ENCODE measurements around the gene VPS8.

VPS8 gene

GRCh38 chr3:184771301-184772127 lies 40.5 kb upstream of the VPS8 start:
- Histone ChIP-seq H3K4me3 (ENCODE audit: low read depth, low read length) (no peak overlapping the region), H3K36me3 (ENCODE audit: control insufficient read depth in 2 of 2, insufficient read depth in 1 of 2, low read length in 2 of 2) (no peaks in the 10 kb centered on the region), H3K9me3 (ENCODE audit: control insufficient read depth, insufficient read depth, low read depth, low read length) (no peaks in the 10 kb centered on the region), H3K27ac (ENCODE audit: extremely low read depth, low read depth, low read length) (no peak overlapping the region), H3K4me1 (ENCODE audit: control insufficient read depth, insufficient read depth, low read length) (no peaks in the 10 kb centered on the region)
- TF ChIP-seq YY1 (tag by site-specific recombination; IDR thresholded peaks at IDR 0.05) (no peak), ZNF16 (tag by site-specific recombination; IDR thresholded peaks at IDR 0.05; ENCODE audit: low read depth) (no peak), ZNF473 (tag by site-specific recombination; IDR thresholded peaks at IDR 0.05) (no peak), ZNF423 (tag by site-specific recombination; IDR thresholded peaks at IDR 0.05) (no peak), ZIC2 (tag by site-specific recombination; IDR thresholded peaks at IDR 0.05) (peak; percentile 80), GFI1B (tag by site-specific recombination; IDR thresholded peaks at IDR 0.05) (no peak), ZNF416 (tag by site-specific recombination; IDR thresholded peaks at IDR 0.05) (no peak), ZNF548 (tag by site-specific recombination; IDR thresholded peaks at IDR 0.05) (no peak)
- ChIA-PET CTCF (interaction anchor here (0.8 to 1.4 kb wide), 5 partner anchors 20 to 443 kb away, joined by 3 to 9 read pairs (median 3); partner anchors contain the start of gene EPHB3), POLR2A (interaction anchor here (0.7 to 0.9 kb wide), 2 partner anchors 149 to 210 kb away, joined by 3 read pairs; partner anchors contain the start of gene EPHB3)

GRCh38 chr3:184772667-184773272 lies 39.2 kb upstream of the VPS8 start:
- ChIA-PET POLR2A (interaction anchor here (0.7 kb wide), 1 partner anchor 150 kb away, joined by 3 read pairs; no protein-coding TSS in a partner anchor), CTCF (interaction anchor here (0.6 to 1.4 kb wide), 3 partner anchors 232 to 582 kb away, joined by 3 to 4 read pairs (median 3); no protein-coding TSS in a partner anchor)
- Histone ChIP-seq H3K27ac (ENCODE audit: extremely low read depth, low read depth, low read length) (no peak overlapping the region), H3K36me3 (ENCODE audit: control insufficient read depth in 2 of 2, insufficient read depth in 1 of 2, low read length in 2 of 2) (no peaks in the 10 kb centered on the region), H3K4me3 (ENCODE audit: low read depth, low read length) (no peak overlapping the region), H3K9me3 (ENCODE audit: control insufficient read depth, insufficient read depth, low read depth, low read length) (no peaks in the 10 kb centered on the region), H3K4me1 (ENCODE audit: control insufficient read depth, insufficient read depth, low read length) (no peaks in the 10 kb centered on the region)
- TF ChIP-seq ZNF544 (tag by site-specific recombination; IDR thresholded peaks at IDR 0.05) (no peak), ZNF366 (tag by site-specific recombination; conservative IDR thresholded peaks at IDR 0.05) (peak; percentile 77), ZNF404 (tag by site-specific recombination; IDR thresholded peaks at IDR 0.05) (no peak), ZNF768 (tag by site-specific recombination; IDR thresholded peaks at IDR 0.05) (no peak), PRDM1 (tag by site-specific recombination; IDR thresholded peaks at IDR 0.05) (peak; percentile 70; the same call in 1 of the 2 replicates)

GRCh38 chr3:184773283-184774186 lies 38.4 kb upstream of the VPS8 start:
- TF ChIP-seq ZBTB48 (tag by site-specific recombination; IDR thresholded peaks at IDR 0.05): no peak
- Histone ChIP-seq H3K4me1 (ENCODE audit: control insufficient read depth, insufficient read depth, low read length) (no peaks in the 10 kb centered on the region), H3K36me3 (ENCODE audit: control insufficient read depth in 2 of 2, insufficient read depth in 1 of 2, low read length in 2 of 2) (no peaks in the 10 kb centered on the region), H3K9me3 (ENCODE audit: control insufficient read depth, insufficient read depth, low read depth, low read length) (no peaks in the 10 kb centered on the region), H3K4me3 (ENCODE audit: low read depth, low read length) (no peak overlapping the region), H3K27ac (ENCODE audit: extremely low read depth, low read depth, low read length) (no peak overlapping the region)
- ChIA-PET CTCF (interaction anchor here (0.6 to 0.9 kb wide), 3 partner anchors 47 to 581 kb away, joined by 3 read pairs; no protein-coding TSS in a partner anchor), POLR2A (no interaction called here)

GRCh38 chr3:184776916-184777315 lies 35.0 kb upstream of the VPS8 start:
- no peaks in the 10 kb centered on the region for H3K4me1 ChIP-seq (ENCODE audit: control insufficient read depth, insufficient read depth, low read length)
- ChIA-PET CTCF (interaction anchor here (0.7 to 1.5 kb wide), 5 partner anchors 34 to 405 kb away, joined by 3 to 8 read pairs (median 4); no protein-coding TSS in a partner anchor), POLR2A (interaction anchor here (2.5 kb wide), 1 partner anchor 216 kb away, joined by 13 read pairs; the partner anchor contains the start of gene EPHB3)
- no peak overlapping the region for H3K27ac ChIP-seq (ENCODE audit: extremely low read depth, low read depth, low read length)
- no peaks in the 10 kb centered on the region for H3K36me3 ChIP-seq (ENCODE audit: control insufficient read depth in 2 of 2, insufficient read depth in 1 of 2, low read length in 2 of 2)
- H3K4me3 ChIP-seq (ENCODE audit: low read depth, low read length): no peak overlapping the region
- H3K9me3 ChIP-seq (ENCODE audit: control insufficient read depth, insufficient read depth, low read depth, low read length): no peaks in the 10 kb centered on the region
- no peak for TF ChIP-seq GFI1B (tag by site-specific recombination; IDR thresholded peaks at IDR 0.05)
- no peak for TF ChIP-seq ZFP37 (tag by site-specific recombination; IDR thresholded peaks at IDR 0.05)
- TF ChIP-seq ZNF701 (tag by site-specific recombination; IDR thresholded peaks at IDR 0.05): no peak
- TF ChIP-seq ZNF692 (tag by site-specific recombination; IDR thresholded peaks at IDR 0.05): no peak
- no peak for TF ChIP-seq ZNF146 (tag by site-specific recombination; IDR thresholded peaks at IDR 0.05)
- TF ChIP-seq ZNF776 (tag by site-specific recombination; IDR thresholded peaks at IDR 0.05; ENCODE audit: borderline replicate concordance): no peak
- no peak for TF ChIP-seq HIC1 (tag by site-specific recombination; IDR thresholded peaks at IDR 0.05)
- TF ChIP-seq ZNF416 (tag by site-specific recombination; IDR thresholded peaks at IDR 0.05): no peak

Measured in HEK293 (cell line).